HG03354 (cell line): ENCODE measurements around the gene SMAP2.

Source experiments
- ATAC-seq: cut with Tn5 transposase; IDR thresholded peaks from one replicate; pipeline ENCODE4 v1.9.1; 2021; ENCODE audit warnings: mild to moderate bottlenecking; ENCODE audit not compliant: unreplicated experiment, poor library complexity, severe bottlenecking

The SMAP2 gene

GRCh38 chr1:40411294-40411693 lies 37.8 kb downstream of the SMAP2 start:
- ATAC-seq: no peak

- no peak for ATAC-seq
These were observed 38.3 kb downstream of the SMAP2 start for GRCh38 chr1:40411843-40412242.

- ATAC-seq: no peak
These were observed 40.2 kb downstream of the SMAP2 start for GRCh38 chr1:40413527-40414252.

- no peak for ATAC-seq
These were observed 40.8 kb downstream of the SMAP2 start for GRCh38 chr1:40414331-40414730.

- no peak for ATAC-seq
These were observed 43.2 kb downstream of the SMAP2 start for GRCh38 chr1:40416709-40417108.

- no peak for ATAC-seq
These were observed 48.2 kb downstream of the SMAP2 start for GRCh38 chr1:40421431-40422384.

- ATAC-seq: no peak
These were observed 49.2 kb downstream of the SMAP2 start for GRCh38 chr1:40422630-40423263.

GRCh38 chr1:40423264-40423642 lies 49.7 kb downstream of the SMAP2 start:
- ATAC-seq: no peak

GRCh38 chr1:40423951-40424618 lies 50.6 kb downstream of the SMAP2 start:
- no peak for ATAC-seq

GRCh38 chr1:40425198-40425597 lies 51.7 kb downstream of the SMAP2 start:
- no peak for ATAC-seq

GRCh38 chr1:40431385-40431784 lies 57.9 kb downstream of the SMAP2 start:
- ATAC-seq: no peak

GRCh38 chr1:40432644-40433390 lies 59.3 kb downstream of the SMAP2 start:
- ATAC-seq: no peak

GRCh38 chr1:40435471-40435870 lies 61.9 kb downstream of the SMAP2 start:
- no peak for ATAC-seq

- ATAC-seq: no peak
These were observed 62.3 kb downstream of the SMAP2 start for GRCh38 chr1:40435876-40436275.

GRCh38 chr1:40438391-40439015 lies 65.0 kb downstream of the SMAP2 start:
- ATAC-seq: no peak

GRCh38 chr1:40439247-40439646 lies 65.7 kb downstream of the SMAP2 start:
- ATAC-seq: no peak

GRCh38 chr1:40449684-40450494 lies 76.4 kb downstream of the SMAP2 start, which contains the start of gene ZFP69B:
Gene ZFP69B (plus strand): TSS chr1:40450476. CDS start chr1:40450962, 486 bp downstream.
- ATAC-seq: peak; percentile 85
